ENCODE data around the gene AP3S2. TPM values are rescaled to one million over a fixed set of nuclear protein-coding genes. Genes with fewer than 3 reads are reported as not detected.

AP3S2 gene
- total and polyA plus RNA-seq, 2 of the 8 experiments (the other 6 are each of a cell fraction or from before 2014, with no cell fraction given), result 19.2 to 45.4 TPM

DNA sequence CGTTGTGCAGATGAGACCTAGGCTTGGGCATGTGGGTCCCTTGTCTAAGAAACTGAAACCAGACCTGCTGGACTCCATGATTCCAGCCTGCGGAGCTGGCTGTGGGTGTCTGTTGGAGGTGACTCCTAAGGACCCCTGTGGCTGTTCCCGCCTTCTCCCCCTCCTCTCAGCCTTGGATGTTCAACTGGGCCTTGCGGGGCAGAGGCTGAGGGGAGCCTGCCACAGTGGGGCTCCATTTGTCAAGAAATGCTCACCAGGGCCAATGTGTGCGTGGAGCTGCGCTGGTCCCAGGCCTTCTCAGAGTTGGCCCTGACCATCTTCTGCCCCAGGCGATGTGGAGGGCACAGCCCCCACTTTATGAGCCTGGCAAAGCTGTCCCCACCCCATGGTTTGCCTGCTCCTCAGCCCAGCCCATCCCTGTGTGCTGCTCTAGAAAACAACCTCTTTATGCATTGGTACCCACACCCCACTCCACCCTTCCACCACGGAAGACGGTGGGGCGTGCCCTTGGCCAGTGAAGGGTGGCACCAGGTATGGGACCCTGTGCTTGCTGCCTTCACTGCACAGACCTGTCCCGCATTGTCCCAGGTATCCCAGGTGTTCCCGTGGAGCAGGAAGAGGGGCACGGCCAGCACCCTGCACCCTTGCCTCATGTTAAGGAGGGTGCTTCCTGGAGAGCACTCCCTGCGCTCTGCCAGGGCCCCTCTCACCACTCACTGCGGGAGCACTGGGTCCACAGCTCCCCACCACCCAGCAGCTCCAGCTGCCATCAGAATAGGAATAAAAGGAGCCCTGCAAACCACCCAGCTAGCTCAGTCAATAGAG, 109.7 kb downstream of the AP3S2 start:
- no peak for FAIRE-seq
- Histone ChIP-seq H3K18ac (ENCODE audit: extremely low read depth, low read length) (peak overlapping the region; percentile 48), H3K4ac (replicated peaks; ENCODE audit: insufficient read length, low read depth, low read length) (no peak overlapping the region), H4K91ac (replicated peaks; ENCODE audit: insufficient read length, low read length) (peak overlapping the region; percentile 63), H2AFZ (ENCODE audit: low read length) (no peak overlapping the region), H3K9ac (replicated peaks in 1 of 4; ENCODE audit: extremely low read depth in 1 of 4, low read depth in 3 of 4, low read length in 3 of 4) (no peak overlapping the region), H3K4me2 (ENCODE audit: insufficient read depth in 1 of 2, low read depth in 2 of 2, low read length in 2 of 2) (no peak overlapping the region; a peak in 1 of 4 replicates), H3K56ac (replicated peaks; ENCODE audit: insufficient read length, low read depth, low read length) (no peak overlapping the region), H3K36me3 (ENCODE audit: control insufficient read depth in 2 of 4, insufficient read depth in 4 of 4, low read length in 3 of 4) (no peaks in the 10 kb centered on the region), H3K79me2 (ENCODE audit: control insufficient read depth in 1 of 2, insufficient read depth in 2 of 2, low read length in 2 of 2) (no peaks in the 10 kb centered on the region), H3K4me3 (ENCODE audit: extremely low read depth in 1 of 4, insufficient read depth in 2 of 4, low read depth in 3 of 4, low read length in 4 of 4) (no peak overlapping the region), H3K23ac (ENCODE audit: insufficient read length) (no peak overlapping the region), H3K27me3 (replicated peaks in 1 of 4; ENCODE audit: control insufficient read depth in 3 of 4, extremely low read depth in 1 of 4, insufficient read depth in 3 of 4, low read length in 3 of 4) (no peaks in the 10 kb centered on the region; a peak in 2 of 7 replicates), H3K27ac (ENCODE audit: low read depth, low read length) (no peak overlapping the region), H3K14ac (ENCODE audit: insufficient read length) (no peak overlapping the region), H4K8ac (ENCODE audit: extremely low read depth, insufficient read depth, low read length) (0 out of 2 replicates have a peak overlapping the region, but pooled peaks have one; percentile 19), H2BK5ac (ENCODE audit: low read depth, low read length) (no peak overlapping the region; the same call in 1 of the 2 replicates), H4K20me1 (replicated peaks in 1 of 2; ENCODE audit: control insufficient read depth in 1 of 2, insufficient read depth in 2 of 2, low read length in 2 of 2) (no peaks in the 10 kb centered on the region), H4K5ac (ENCODE audit: insufficient read length, low read depth, low read length) (no peak overlapping the region), H3K4me1 (replicated peaks in 1 of 4; ENCODE audit: control insufficient read depth in 3 of 4, insufficient read depth in 4 of 4, low read length in 3 of 4) (peaks cover 6 to 14% (median 10%) of the 10 kb centered on the region in 4 experiments), H3K79me1 (ENCODE audit: low read depth, low read length) (no peaks in the 10 kb centered on the region), H2BK15ac (ENCODE audit: low read length) (peak overlapping the region; percentile 97; the same call in 1 of the 2 replicates), H2BK12ac (ENCODE audit: low read depth, low read length) (peak overlapping the region; percentile 91; the same call in 1 of the 2 replicates), H3K9me3 (ENCODE audit: insufficient read depth in 2 of 2, low read depth in 1 of 2, low read length in 1 of 2) (peaks cover 0 to 3% of the 10 kb centered on the region in 2 experiments; a peak in 2 of 4 replicates), H2BK20ac (ENCODE audit: low read length) (peak overlapping the region; percentile 88; the same call in 1 of the 2 replicates), H2AK5ac (ENCODE audit: low read depth, low read length) (peak overlapping the region; percentile 24; the same call in 1 of the 2 replicates), H2BK120ac (replicated peaks; ENCODE audit: low read depth, low read length) (no peak overlapping the region), H3K23me2 (ENCODE audit: low read depth, low read length) (no peaks in the 10 kb centered on the region)
- WGBS, 2 experiments (ENCODE audit: extremely low coverage in 1 of 2, insufficient coverage in 1 of 2, insufficient read length in 1 of 2, insufficient replicate concordance in 2 of 2, low coverage in 1 of 2, low lambda C conversion rate in 2 of 2, missing lambda C conversion rate in 1 of 2), result 87% methylated on average over 13 of the region's 15 CpGs; no CpG with 5 or more reads in 1 of the 2 experiments
- ChIA-PET POLR2A (ENCODE audit: partially characterized antibody) (interaction anchor here (1.4 to 1.5 kb wide), 2 partner anchors 13 to 23 kb away, joined by 3 to 4 read pairs; no protein-coding TSS in a partner anchor), CTCF (ENCODE audit: partially characterized antibody) (interaction anchor here (0.8 to 2.8 kb wide), 12 partner anchors 10 to 104 kb away, joined by 3 to 23 read pairs (median 5); no protein-coding TSS in a partner anchor)
- TF ChIP-seq RAD21 (IDR thresholded peaks at IDR 0.05 in 1 of 2, conservative IDR thresholded peaks at IDR 0.05 in 1 of 2; ENCODE audit: low read depth in 2 of 2, low read length in 2 of 2) (peak in 1 of 2 experiments; percentile 18; a peak in 2 of 4 replicates), GTF2F1 (IDR thresholded peaks at IDR 0.05; ENCODE audit: borderline replicate concordance, low read depth, low read length) (no peak), YY1 (IDR thresholded peaks at IDR 0.05; ENCODE audit: low read depth, low read length) (no peak)
- DNase-seq (ENCODE audit: low read depth in 1 of 2, low spot score in 2 of 2), result no peak
